K562 (cell line): ENCODE measurements around the gene SP2. TPM values are rescaled to one million over a fixed set of nuclear protein-coding genes. Genes with fewer than 3 reads are reported as not detected.

ENCODE experiments used
- ARID1B ChIP-seq: fragments of 450-650 bp; IDR thresholded peaks from 2 replicates; pipeline ENCODE4 v1.6.1; 2016; ENCODE audit warnings: antibody characterized with exemption, mild to moderate bottlenecking, inconsistent platforms
- CBFB ChIP-seq: sonication (generic); formaldehyde crosslinking; IDR thresholded peaks from 2 replicates; pipeline ENCODE4 v1.4.0; 2020; ENCODE audit warnings: mild to moderate bottlenecking, missing genetic modification reagents
- CEBPG ChIP-seq, 3 experiments: fragments of 200-800 bp in 1 of 3; sonication (Bioruptor generic) in 1 of 3; sonication (generic) in 1 of 3; formaldehyde crosslinking in 1 of 3; IDR thresholded peaks in 2 of 3; conservative IDR thresholded peaks in 1 of 3; 2 replicates each; pipeline versions ENCODE4 v1.6.1 to v1.8.0; 2016 to 2022; ENCODE audit warnings: missing compliant biosample characterization in 2 of 3, missing genetic modification characterization in 2 of 3, mild to moderate bottlenecking in 1 of 3, missing genetic modification reagents in 1 of 3
- HMGXB4 ChIP-seq: sonication (generic); formaldehyde crosslinking; IDR thresholded peaks from 2 replicates; pipeline ENCODE4 v1.8.1; 2023; ENCODE audit warnings: mild to moderate bottlenecking, missing genetic modification reagents
- MEIS2 ChIP-seq: fragments of 450-650 bp; IDR thresholded peaks from 2 replicates; pipeline ENCODE4 v1.6.1; 2014; ENCODE audit warnings: mild to moderate bottlenecking; ENCODE audit not compliant: partially characterized antibody
- NCOA6 ChIP-seq: fragments of 450-650 bp; IDR thresholded peaks from 2 replicates; pipeline ENCODE4 v1.6.1; 2017; ENCODE audit warnings: mild to moderate bottlenecking
- POLR3A ChIP-seq: IDR thresholded peaks from 2 replicates; pipeline ENCODE4 v1.6.1; 2011; ENCODE audit warnings: borderline replicate concordance, mild to moderate bottlenecking, moderate library complexity; ENCODE audit not compliant: insufficient read length, insufficient read depth; ENCODE audit errors: extremely low read depth
- RHOXF2B ChIP-seq: fragments of 250-450 bp; sonication (Bioruptor Pico); conservative IDR thresholded peaks from 2 replicates; pipeline ENCODE4 v1.5.1; 2021
- SMARCE1 ChIP-seq: fragments of 450-650 bp; IDR thresholded peaks from 2 replicates; pipeline ENCODE4 v1.7.1; 2016; ENCODE audit warnings: mild to moderate bottlenecking
- SMC3 ChIP-seq: conservative IDR thresholded peaks from 2 replicates; pipeline ENCODE4 v1.6.1; 2011; ENCODE audit warnings: low read depth, low read length, improper control_type of control experiment; ENCODE audit not compliant: insufficient read depth
- SRSF9 ChIP-seq: fragments of 200-400 bp; formaldehyde crosslinking; IDR thresholded peaks from 2 replicates; pipeline ENCODE4 v1.6.1; 2017; ENCODE audit warnings: low read depth, low read length, borderline replicate concordance
- TCF7 ChIP-seq: sonication (generic); IDR thresholded peaks from 2 replicates; pipeline ENCODE4 v1.6.1; 2016; ENCODE audit warnings: antibody characterized with exemption, borderline replicate concordance
- ZBTB17 ChIP-seq: fragments of 450-650 bp; formaldehyde crosslinking; IDR thresholded peaks from 2 replicates; pipeline ENCODE4 v1.4.0; 2020; ENCODE audit warnings: mild to moderate bottlenecking
- ZBTB7A ChIP-seq: IDR thresholded peaks from 2 replicates; pipeline ENCODE4 v1.6.1; 2011; ENCODE audit warnings: low read depth, mild to moderate bottlenecking, low read length, moderate library complexity, borderline replicate concordance; ENCODE audit not compliant: control insufficient read depth
- ZC3H4 ChIP-seq: sonication (generic); formaldehyde crosslinking; IDR thresholded peaks from 2 replicates; pipeline ENCODE4 v1.9.0; 2021; ENCODE audit warnings: missing genetic modification reagents, borderline replicate concordance
- ZNF3 ChIP-seq: fragments of 250-450 bp; sonication (Bioruptor Pico); IDR thresholded peaks from 2 replicates; pipeline ENCODE4 v1.5.0; 2021; ENCODE audit warnings: mild to moderate bottlenecking, moderate library complexity
- ZNF699 ChIP-seq: fragments of 250-450 bp; sonication (Bioruptor Pico); IDR thresholded peaks from 2 replicates; pipeline ENCODE4 v1.8.0; 2021; ENCODE audit warnings: mild to moderate bottlenecking, moderate library complexity; ENCODE audit not compliant: insufficient replicate concordance
- polyA plus RNA-seq, 8 experiments: library from polyadenylated mRNA; depleted of rRNA in 4 of 8; stranded (reverse) in 5 of 8; unstranded in 3 of 8; fragments of >200 nt; fragmentation: Nextera tagmentation in 2 of 8; fragmentation: Illumina TruSeq in 1 of 8; extraction: Ambion mirVana in 2 of 8; extraction: Trizol in 1 of 8; gene quantifications; 2 replicates each; pipeline versions ENCODE4 v1.2.1 to v1.2.3, GENCODE V29; 2011 to 2014; ENCODE audit warnings: inconsistent platforms in 1 of 8, missing spikeins in 1 of 8
- total RNA-seq, 7 experiments: library from RNA; depleted of rRNA in 6 of 7; stranded (reverse); fragments of >200 nt in 6 of 7; fragmentation: Illumina TruSeq in 2 of 7; extraction: Trizol in 2 of 7; gene quantifications; 2 replicates each; pipeline versions ENCODE4 v1.2.1 to v1.2.3, GENCODE V29; 2011 to 2021; ENCODE audit warnings: low replicate concordance in 1 of 7
- TF ChIP-seq, protein P1 (sequence below): fragments of 450-650 bp; conservative IDR thresholded peaks from 2 replicates; pipeline ENCODE4 v1.6.1; 2016; ENCODE audit warnings: missing genetic modification characterization, low read depth, mild to moderate bottlenecking, control low read depth, missing compliant biosample characterization
- TF ChIP-seq, protein P2 (sequence below): fragments of 450-650 bp; IDR thresholded peaks from 2 replicates; pipeline ENCODE4 v1.6.1; 2016
- TF ChIP-seq, protein P3 (sequence below): sonication (generic); formaldehyde crosslinking; IDR thresholded peaks from 2 replicates; pipeline ENCODE4 v1.8.1; 2023; ENCODE audit warnings: mild to moderate bottlenecking, missing genetic modification reagents

Gene SP2
- total and polyA plus RNA-seq, 9 of the 15 experiments (the other 6 are each of a cell fraction or from before 2014, with no cell fraction given), result 0.77 to 22.3 (median 2.3) TPM

GRCh38 chr17:47883589-47884426 is 12.2 kb upstream of the SP2 start (continued):
- TF ChIP-seq HMGXB4 (CRISPR knock-in tag) (no peak), ZBTB7A (no peak), ZNF699 (CRISPR knock-in tag) (no peak), ARID1B (no peak), CEBPG (CRISPR knock-in tag; IDR thresholded peaks at IDR 0.05) (peak; percentile 59), CEBPG (tag; conservative IDR thresholded peaks at IDR 0.05 in 1 of 2, IDR thresholded peaks at IDR 0.05 in 1 of 2) (peak; percentile 47 to 62), ZC3H4 (no peak), TCF7 (no peak), SRSF9 (no peak), POLR3A (no peak), MEIS2 (peak; percentile 92), SMC3 (no peak), NCOA6 (no peak), RHOXF2B (CRISPR knock-in tag) (no peak), ZNF3 (no peak), ZBTB17 (CRISPR knock-in tag) (no peak), SMARCE1 (no peak), CBFB (CRISPR knock-in tag) (no peak)
- TF ChIP-seq, protein P1, sequence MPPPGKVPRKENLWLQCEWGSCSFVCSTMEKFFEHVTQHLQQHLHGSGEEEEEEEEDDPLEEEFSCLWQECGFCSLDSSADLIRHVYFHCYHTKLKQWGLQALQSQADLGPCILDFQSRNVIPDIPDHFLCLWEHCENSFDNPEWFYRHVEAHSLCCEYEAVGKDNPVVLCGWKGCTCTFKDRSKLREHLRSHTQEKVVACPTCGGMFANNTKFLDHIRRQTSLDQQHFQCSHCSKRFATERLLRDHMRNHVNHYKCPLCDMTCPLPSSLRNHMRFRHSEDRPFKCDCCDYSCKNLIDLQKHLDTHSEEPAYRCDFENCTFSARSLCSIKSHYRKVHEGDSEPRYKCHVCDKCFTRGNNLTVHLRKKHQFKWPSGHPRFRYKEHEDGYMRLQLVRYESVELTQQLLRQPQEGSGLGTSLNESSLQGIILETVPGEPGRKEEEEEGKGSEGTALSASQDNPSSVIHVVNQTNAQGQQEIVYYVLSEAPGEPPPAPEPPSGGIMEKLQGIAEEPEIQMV (tag), result no peak
- TF ChIP-seq, protein P2, sequence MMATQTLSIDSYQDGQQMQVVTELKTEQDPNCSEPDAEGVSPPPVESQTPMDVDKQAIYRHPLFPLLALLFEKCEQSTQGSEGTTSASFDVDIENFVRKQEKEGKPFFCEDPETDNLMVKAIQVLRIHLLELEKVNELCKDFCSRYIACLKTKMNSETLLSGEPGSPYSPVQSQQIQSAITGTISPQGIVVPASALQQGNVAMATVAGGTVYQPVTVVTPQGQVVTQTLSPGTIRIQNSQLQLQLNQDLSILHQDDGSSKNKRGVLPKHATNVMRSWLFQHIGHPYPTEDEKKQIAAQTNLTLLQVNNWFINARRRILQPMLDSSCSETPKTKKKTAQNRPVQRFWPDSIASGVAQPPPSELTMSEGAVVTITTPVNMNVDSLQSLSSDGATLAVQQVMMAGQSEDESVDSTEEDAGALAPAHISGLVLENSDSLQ, result peak; percentile 51; the same call in 1 of the 2 replicates
- TF ChIP-seq, protein P3, sequence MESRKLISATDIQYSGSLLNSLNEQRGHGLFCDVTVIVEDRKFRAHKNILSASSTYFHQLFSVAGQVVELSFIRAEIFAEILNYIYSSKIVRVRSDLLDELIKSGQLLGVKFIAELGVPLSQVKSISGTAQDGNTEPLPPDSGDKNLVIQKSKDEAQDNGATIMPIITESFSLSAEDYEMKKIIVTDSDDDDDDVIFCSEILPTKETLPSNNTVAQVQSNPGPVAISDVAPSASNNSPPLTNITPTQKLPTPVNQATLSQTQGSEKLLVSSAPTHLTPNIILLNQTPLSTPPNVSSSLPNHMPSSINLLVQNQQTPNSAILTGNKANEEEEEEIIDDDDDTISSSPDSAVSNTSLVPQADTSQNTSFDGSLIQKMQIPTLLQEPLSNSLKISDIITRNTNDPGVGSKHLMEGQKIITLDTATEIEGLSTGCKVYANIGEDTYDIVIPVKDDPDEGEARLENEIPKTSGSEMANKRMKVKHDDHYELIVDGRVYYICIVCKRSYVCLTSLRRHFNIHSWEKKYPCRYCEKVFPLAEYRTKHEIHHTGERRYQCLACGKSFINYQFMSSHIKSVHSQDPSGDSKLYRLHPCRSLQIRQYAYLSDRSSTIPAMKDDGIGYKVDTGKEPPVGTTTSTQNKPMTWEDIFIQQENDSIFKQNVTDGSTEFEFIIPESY (CRISPR knock-in tag), result no peak
